GM19351 (cell line): ENCODE data around the gene PIGQ.

Experiments
- ATAC-seq: cut with Tn5 transposase; IDR thresholded peaks from one replicate; pipeline ENCODE4 v1.9.1; 2021; ENCODE audit warnings: mild to moderate bottlenecking, moderate library complexity; ENCODE audit not compliant: unreplicated experiment

PIGQ gene

GRCh38 chr16:625977-626765 lies 56.4 kb downstream of the PIGQ start:
- no peak for ATAC-seq

GRCh38 chr16:626787-627453 lies 57.2 kb downstream of the PIGQ start:
- ATAC-seq: no peak

GRCh38 chr16:627454-628239 lies 57.9 kb downstream of the PIGQ start:
- ATAC-seq: no peak

GRCh38 chr16:628321-629061 lies 58.7 kb downstream of the PIGQ start:
- ATAC-seq: no peak

GRCh38 chr16:629185-629832 lies 59.5 kb downstream of the PIGQ start:
- no peak for ATAC-seq

GRCh38 chr16:629833-630248 lies 60.1 kb downstream of the PIGQ start:
- no peak for ATAC-seq

GRCh38 chr16:630249-630814 lies 60.6 kb downstream of the PIGQ start:
- no peak for ATAC-seq

GRCh38 chr16:630815-631405 lies 61.1 kb downstream of the PIGQ start, which contains the start of gene WFIKKN1:
TSS of gene WFIKKN1 (plus strand) at chr16:630985. CDS start at chr16:631254, 269 bp downstream.
- ATAC-seq: no peak

- no peak for ATAC-seq
These were observed 62.1 kb downstream of the PIGQ start for GRCh38 chr16:631808-632358.

GRCh38 chr16:632486-633335 lies 62.9 kb downstream of the PIGQ start:
- ATAC-seq: no peak

GRCh38 chr16:633336-634050 lies 63.7 kb downstream of the PIGQ start:
- ATAC-seq: no peak
